ENCODE measurements around the gene FCER1G.

- TF ChIP-seq CTCF (IDR thresholded peaks at IDR 0.05; ENCODE audit: poor library complexity, severe bottlenecking) (no peak), REST (IDR thresholded peaks at IDR 0.05; ENCODE audit: borderline replicate concordance) (no peak), RAD21 (conservative IDR thresholded peaks at IDR 0.05) (no peak), EZH2 (IDR thresholded peaks at IDR 0.05; ENCODE audit: borderline replicate concordance, insufficient read depth, low read length, poor library complexity, severe bottlenecking) (no peak), TAF1 (IDR thresholded peaks at IDR 0.05; ENCODE audit: low read depth) (no peak), EP300 (conservative IDR thresholded peaks at IDR 0.05; ENCODE audit: poor library complexity, severe bottlenecking) (no peak), SMC3 (conservative IDR thresholded peaks at IDR 0.05; ENCODE audit: poor library complexity) (no peak)
These were observed 52.2 kb downstream of the FCER1G start for GRCh38 chr1:161267321-161267720.
